Measurements from ENCODE around the gene GDPD4. TPM values are rescaled to one million over a fixed set of nuclear protein-coding genes. Genes with fewer than 3 reads are reported as not detected.

Gene GDPD4
- total RNA-seq, 2 experiments from 2014 or later, result not detected

GRCh38 chr11:77320351-77320750 lies 18.9 kb upstream of the GDPD4 start:
- Mint-ChIP-seq H3K36me3 (ENCODE audit: low read depth) (peaks cover 8% of the 10 kb centered on the region), H3K27me3 (no peaks in the 10 kb centered on the region), H3K27ac (no peak overlapping the region), H3K4me3 (no peak overlapping the region), H3K9me3 (no peaks in the 10 kb centered on the region), H3K4me1 (ENCODE audit: low read depth) (peaks cover 7% of the 10 kb centered on the region)
- no peak for TF ChIP-seq CTCF (IDR thresholded peaks at IDR 0.05)
- CTCF ChIA-PET, result no interaction called here
- POLR2A ChIA-PET, result no interaction called here
- ATAC-seq (no peak), DNase-seq (no peak)
- intact Hi-C loops (cut with micrococcal nuclease), result no loop called here

DNA sequence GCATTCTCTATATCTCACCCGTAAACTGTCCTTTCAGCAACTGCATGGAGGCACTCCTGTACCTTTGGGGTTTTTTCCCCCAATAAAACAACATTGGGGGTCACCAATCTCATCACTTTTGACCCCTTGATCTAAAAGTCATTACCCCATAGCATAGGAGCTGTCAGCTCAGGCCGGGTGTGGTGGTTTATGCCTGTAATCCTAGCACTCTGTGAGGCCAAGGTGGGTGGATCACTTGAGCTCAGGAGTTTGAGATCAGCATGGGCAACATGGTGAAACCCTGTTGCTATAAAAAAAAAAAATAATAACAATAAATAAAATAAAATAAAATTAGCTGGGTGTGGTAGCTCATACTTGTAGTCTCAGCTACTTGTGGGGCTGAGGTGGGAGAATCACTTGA lies 17.1 kb upstream of the GDPD4 start:
- POLR2A ChIA-PET, result no interaction called here
- Mint-ChIP-seq H3K36me3 (ENCODE audit: low read depth) (peaks cover 8% of the 10 kb centered on the region), H3K27me3 (no peaks in the 10 kb centered on the region), H3K4me1 (ENCODE audit: low read depth) (no peaks in the 10 kb centered on the region), H3K4me3 (no peak overlapping the region), H3K9me3 (no peaks in the 10 kb centered on the region), H3K27ac (no peak overlapping the region)
- CTCF ChIA-PET, result interaction anchor here (0.7 kb wide), 1 partner anchor 80 kb away, joined by 3 read pairs; no protein-coding TSS in a partner anchor
- no peak for TF ChIP-seq CTCF (IDR thresholded peaks at IDR 0.05)
- ATAC-seq, result no peak
- intact Hi-C loops (cut with micrococcal nuclease), result no loop called here
- no peak for DNase-seq

DNA sequence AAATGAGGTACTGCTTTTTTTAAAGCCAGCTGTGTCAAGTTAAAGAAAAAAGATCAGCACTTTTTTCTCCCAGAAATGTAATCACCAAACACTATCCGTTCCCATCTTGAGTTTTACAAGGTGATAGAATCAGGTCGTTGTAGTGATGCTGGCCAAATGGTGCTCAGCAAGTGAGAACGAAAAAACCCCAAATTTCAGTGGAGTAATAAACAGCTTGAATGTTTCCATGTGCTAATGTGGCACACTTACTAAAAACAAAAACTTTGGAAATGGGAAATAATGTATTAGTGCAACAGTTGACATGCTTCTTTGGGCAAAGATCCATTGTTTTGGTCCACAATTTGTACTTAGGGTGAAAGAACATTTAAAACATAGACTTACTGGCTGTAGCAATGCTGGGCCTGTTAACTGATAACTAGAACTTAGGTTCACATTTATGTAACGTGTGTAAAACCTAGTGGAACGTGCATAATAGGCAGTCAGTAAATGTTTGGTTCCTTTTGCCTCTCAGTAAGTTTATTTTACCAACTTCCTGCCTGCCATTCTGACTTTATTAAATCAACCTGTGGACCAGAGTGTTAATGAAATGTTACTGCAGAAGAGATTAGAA lies 15.4 kb upstream of the GDPD4 start:
- no peak for ATAC-seq
- TF ChIP-seq CTCF (IDR thresholded peaks at IDR 0.05), result no peak
- Mint-ChIP-seq H3K4me1 (ENCODE audit: low read depth) (no peaks in the 10 kb centered on the region), H3K4me3 (no peak overlapping the region), H3K27ac (no peak overlapping the region), H3K36me3 (ENCODE audit: low read depth) (no peaks in the 10 kb centered on the region), H3K9me3 (no peaks in the 10 kb centered on the region), H3K27me3 (no peaks in the 10 kb centered on the region)
- no peak for DNase-seq
- ChIA-PET POLR2A (interaction anchor here (0.7 kb wide), 1 partner anchor 277 kb away, joined by 3 read pairs; no protein-coding TSS in a partner anchor), CTCF (interaction anchor here (1.3 kb wide), 1 partner anchor 231 kb away, joined by 4 read pairs; no protein-coding TSS in a partner anchor)
- intact Hi-C loops (cut with micrococcal nuclease), result no loop called here

- Mint-ChIP-seq H3K27ac (no peak overlapping the region), H3K4me3 (no peak overlapping the region), H3K4me1 (ENCODE audit: low read depth) (peaks cover 11% of the 10 kb centered on the region), H3K9me3 (no peaks in the 10 kb centered on the region), H3K27me3 (no peaks in the 10 kb centered on the region), H3K36me3 (ENCODE audit: low read depth) (no peaks in the 10 kb centered on the region)
- DNase-seq (no peak), ATAC-seq (no peak)
- ChIA-PET CTCF (no interaction called here), POLR2A (no interaction called here)
- no peak for TF ChIP-seq CTCF (IDR thresholded peaks at IDR 0.05)
- intact Hi-C loops (cut with micrococcal nuclease), result no loop called here
Observed at GRCh38 chr11:77312107-77312506, 10.6 kb upstream of the GDPD4 start.

GRCh38 chr11:77311701-77312100 lies 10.2 kb upstream of the GDPD4 start:
- no peaks in the 10 kb centered on the region for H3K36me3 Mint-ChIP-seq (ENCODE audit: low read depth)
- H3K27me3 Mint-ChIP-seq, result no peaks in the 10 kb centered on the region
- H3K4me1 Mint-ChIP-seq (ENCODE audit: low read depth), result peaks cover 11% of the 10 kb centered on the region
- no peak overlapping the region for H3K27ac Mint-ChIP-seq
- ATAC-seq (no peak), DNase-seq (no peak)
- ChIA-PET CTCF (interaction anchor here (0.9 kb wide), 1 partner anchor 117 kb away, joined by 3 read pairs; no protein-coding TSS in a partner anchor), POLR2A (no interaction called here)
- intact Hi-C loops (cut with micrococcal nuclease), result no loop called here
- no peak for TF ChIP-seq CTCF (IDR thresholded peaks at IDR 0.05)
- H3K4me3 Mint-ChIP-seq, result no peak overlapping the region
- H3K9me3 Mint-ChIP-seq, result no peaks in the 10 kb centered on the region
